ENCODE data around the gene ROBO1. TPM values are rescaled to one million over a fixed set of nuclear protein-coding genes. Genes with fewer than 3 reads are reported as not detected.

The ROBO1 gene
- total and polyA plus RNA-seq, 2 of the 8 experiments (the other 6 are each of a cell fraction or from before 2014, with no cell fraction given): 51.4 to 91.0 TPM

DNA sequence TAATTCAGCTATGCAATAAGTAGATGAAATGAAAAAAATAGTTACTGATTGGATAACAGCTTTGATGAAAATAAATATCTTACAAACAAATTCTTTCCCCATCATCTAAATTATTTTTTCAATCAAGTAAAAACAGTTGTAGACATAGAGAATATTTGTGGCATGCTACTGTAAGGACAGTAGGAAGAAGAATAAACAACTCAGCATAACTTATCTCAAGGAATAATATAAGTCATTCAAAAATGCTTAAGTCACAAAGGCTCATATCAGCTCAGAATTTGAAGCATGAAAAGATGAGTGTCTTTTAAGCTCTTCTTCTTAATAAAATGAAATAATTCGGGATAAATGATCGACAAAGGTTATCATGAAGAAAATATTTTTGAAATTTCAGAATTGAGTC, 1029.0 kb downstream of the ROBO1 start (continued):
- TF ChIP-seq, protein P1, sequence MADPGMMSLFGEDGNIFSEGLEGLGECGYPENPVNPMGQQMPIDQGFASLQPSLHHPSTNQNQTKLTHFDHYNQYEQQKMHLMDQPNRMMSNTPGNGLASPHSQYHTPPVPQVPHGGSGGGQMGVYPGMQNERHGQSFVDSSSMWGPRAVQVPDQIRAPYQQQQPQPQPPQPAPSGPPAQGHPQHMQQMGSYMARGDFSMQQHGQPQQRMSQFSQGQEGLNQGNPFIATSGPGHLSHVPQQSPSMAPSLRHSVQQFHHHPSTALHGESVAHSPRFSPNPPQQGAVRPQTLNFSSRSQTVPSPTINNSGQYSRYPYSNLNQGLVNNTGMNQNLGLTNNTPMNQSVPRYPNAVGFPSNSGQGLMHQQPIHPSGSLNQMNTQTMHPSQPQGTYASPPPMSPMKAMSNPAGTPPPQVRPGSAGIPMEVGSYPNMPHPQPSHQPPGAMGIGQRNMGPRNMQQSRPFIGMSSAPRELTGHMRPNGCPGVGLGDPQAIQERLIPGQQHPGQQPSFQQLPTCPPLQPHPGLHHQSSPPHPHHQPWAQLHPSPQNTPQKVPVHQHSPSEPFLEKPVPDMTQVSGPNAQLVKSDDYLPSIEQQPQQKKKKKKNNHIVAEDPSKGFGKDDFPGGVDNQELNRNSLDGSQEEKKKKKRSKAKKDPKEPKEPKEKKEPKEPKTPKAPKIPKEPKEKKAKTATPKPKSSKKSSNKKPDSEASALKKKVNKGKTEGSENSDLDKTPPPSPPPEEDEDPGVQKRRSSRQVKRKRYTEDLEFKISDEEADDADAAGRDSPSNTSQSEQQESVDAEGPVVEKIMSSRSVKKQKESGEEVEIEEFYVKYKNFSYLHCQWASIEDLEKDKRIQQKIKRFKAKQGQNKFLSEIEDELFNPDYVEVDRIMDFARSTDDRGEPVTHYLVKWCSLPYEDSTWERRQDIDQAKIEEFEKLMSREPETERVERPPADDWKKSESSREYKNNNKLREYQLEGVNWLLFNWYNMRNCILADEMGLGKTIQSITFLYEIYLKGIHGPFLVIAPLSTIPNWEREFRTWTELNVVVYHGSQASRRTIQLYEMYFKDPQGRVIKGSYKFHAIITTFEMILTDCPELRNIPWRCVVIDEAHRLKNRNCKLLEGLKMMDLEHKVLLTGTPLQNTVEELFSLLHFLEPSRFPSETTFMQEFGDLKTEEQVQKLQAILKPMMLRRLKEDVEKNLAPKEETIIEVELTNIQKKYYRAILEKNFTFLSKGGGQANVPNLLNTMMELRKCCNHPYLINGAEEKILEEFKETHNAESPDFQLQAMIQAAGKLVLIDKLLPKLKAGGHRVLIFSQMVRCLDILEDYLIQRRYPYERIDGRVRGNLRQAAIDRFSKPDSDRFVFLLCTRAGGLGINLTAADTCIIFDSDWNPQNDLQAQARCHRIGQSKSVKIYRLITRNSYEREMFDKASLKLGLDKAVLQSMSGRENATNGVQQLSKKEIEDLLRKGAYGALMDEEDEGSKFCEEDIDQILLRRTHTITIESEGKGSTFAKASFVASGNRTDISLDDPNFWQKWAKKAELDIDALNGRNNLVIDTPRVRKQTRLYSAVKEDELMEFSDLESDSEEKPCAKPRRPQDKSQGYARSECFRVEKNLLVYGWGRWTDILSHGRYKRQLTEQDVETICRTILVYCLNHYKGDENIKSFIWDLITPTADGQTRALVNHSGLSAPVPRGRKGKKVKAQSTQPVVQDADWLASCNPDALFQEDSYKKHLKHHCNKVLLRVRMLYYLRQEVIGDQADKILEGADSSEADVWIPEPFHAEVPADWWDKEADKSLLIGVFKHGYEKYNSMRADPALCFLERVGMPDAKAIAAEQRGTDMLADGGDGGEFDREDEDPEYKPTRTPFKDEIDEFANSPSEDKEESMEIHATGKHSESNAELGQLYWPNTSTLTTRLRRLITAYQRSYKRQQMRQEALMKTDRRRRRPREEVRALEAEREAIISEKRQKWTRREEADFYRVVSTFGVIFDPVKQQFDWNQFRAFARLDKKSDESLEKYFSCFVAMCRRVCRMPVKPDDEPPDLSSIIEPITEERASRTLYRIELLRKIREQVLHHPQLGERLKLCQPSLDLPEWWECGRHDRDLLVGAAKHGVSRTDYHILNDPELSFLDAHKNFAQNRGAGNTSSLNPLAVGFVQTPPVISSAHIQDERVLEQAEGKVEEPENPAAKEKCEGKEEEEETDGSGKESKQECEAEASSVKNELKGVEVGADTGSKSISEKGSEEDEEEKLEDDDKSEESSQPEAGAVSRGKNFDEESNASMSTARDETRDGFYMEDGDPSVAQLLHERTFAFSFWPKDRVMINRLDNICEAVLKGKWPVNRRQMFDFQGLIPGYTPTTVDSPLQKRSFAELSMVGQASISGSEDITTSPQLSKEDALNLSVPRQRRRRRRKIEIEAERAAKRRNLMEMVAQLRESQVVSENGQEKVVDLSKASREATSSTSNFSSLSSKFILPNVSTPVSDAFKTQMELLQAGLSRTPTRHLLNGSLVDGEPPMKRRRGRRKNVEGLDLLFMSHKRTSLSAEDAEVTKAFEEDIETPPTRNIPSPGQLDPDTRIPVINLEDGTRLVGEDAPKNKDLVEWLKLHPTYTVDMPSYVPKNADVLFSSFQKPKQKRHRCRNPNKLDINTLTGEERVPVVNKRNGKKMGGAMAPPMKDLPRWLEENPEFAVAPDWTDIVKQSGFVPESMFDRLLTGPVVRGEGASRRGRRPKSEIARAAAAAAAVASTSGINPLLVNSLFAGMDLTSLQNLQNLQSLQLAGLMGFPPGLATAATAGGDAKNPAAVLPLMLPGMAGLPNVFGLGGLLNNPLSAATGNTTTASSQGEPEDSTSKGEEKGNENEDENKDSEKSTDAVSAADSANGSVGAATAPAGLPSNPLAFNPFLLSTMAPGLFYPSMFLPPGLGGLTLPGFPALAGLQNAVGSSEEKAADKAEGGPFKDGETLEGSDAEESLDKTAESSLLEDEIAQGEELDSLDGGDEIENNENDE (IDR thresholded peaks at IDR 0.05; ENCODE audit: insufficient replicate concordance, low read length): no peak
- no peak for TF ChIP-seq CEBPB (IDR thresholded peaks at IDR 0.05; ENCODE audit: low read depth, low read length)
- TF ChIP-seq RNF2 (IDR thresholded peaks at IDR 0.05; ENCODE audit: borderline replicate concordance, low read depth, low read length, missing control alignments, poor library complexity, severe bottlenecking): no peak
